ENCODE data around the gene TDP1. TPM values are rescaled to one million over a fixed set of nuclear protein-coding genes. Genes with fewer than 3 reads are reported as not detected.

The TDP1 gene
- total RNA-seq, 1 experiment from 2014 or later, result 42.9 TPM

DNA sequence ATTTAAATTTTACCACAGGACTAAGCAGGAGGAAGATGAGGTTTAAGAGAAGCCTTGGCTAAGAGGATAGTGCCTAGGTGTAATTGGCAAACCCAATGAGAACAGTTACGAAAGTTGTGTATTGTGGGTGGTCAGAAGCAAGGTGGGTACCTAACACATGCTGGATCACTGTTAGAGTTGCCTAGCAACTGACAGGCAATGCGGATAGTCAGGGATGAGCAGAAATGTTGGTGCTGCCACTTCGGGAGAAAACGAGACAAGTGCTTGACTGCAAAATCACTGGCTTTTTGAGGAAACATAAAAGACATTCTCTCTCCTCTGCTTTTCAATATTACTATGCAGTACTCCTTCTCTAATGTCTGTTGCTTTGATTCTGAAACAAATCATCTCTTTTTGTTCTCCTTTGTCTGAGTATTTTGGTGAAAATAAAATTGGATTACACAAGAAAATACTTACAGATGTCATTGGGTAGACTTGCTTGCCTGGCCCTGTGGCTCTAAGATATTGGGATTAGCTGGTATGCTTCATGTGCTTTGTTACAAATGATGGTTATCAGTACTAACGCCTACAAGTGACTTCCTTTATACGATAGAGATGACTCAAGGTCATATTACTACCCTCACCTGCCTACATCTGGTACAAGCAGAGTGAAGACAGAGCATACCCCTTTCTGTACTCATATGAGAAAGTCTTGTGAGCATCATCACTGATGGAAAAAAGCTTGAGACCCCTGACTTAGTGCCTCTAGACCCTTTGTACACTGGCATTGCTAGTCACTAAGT, 48.0 kb downstream of the TDP1 start:
- Histone ChIP-seq H3K36me3 (ENCODE audit: low read depth, low read length) (peaks cover 3% of the 10 kb centered on the region; the same call in 1 of the 2 replicates), H3F3A (ENCODE audit: low read length, unreplicated experiment) (no peaks in the 10 kb centered on the region), H3K4me3 (ENCODE audit: low read length) (no peak overlapping the region), H3K27me3 (ENCODE audit: low read length) (no peaks in the 10 kb centered on the region), H3K9me3 (ENCODE audit: low read length) (no peaks in the 10 kb centered on the region), H4K20me1 (ENCODE audit: low read length) (no peaks in the 10 kb centered on the region), H3K27ac (ENCODE audit: low read length) (no peak overlapping the region), H3K79me2 (ENCODE audit: low read length) (no peaks in the 10 kb centered on the region), H3K9me2 (replicated peaks; ENCODE audit: low read length) (no peaks in the 10 kb centered on the region), H3K4me2 (ENCODE audit: low read length) (no peak overlapping the region), H3K9ac (ENCODE audit: low read length) (no peak overlapping the region), H2AFZ (ENCODE audit: low read length) (no peak overlapping the region), H3K4me1 (ENCODE audit: insufficient read depth, low read length) (no peaks in the 10 kb centered on the region)
- DNase-seq, result no peak
- POLR2A ChIA-PET (ENCODE audit: unreplicated experiment), result no interaction called here
- intact Hi-C loops (cut with micrococcal nuclease), result no loop called here
- CTCF ChIA-PET, result no interaction called here
- no peak for ATAC-seq
- no TSS peak for BruUV-seq (replicated peaks)
- TF ChIP-seq EZH2phosphoT487 (IDR thresholded peaks at IDR 0.05; ENCODE audit: borderline replicate concordance, low read length) (no peak), EZH2 (IDR thresholded peaks at IDR 0.05; ENCODE audit: low read length, unreplicated experiment) (no peak)
- TF ChIP-seq, protein P1, sequence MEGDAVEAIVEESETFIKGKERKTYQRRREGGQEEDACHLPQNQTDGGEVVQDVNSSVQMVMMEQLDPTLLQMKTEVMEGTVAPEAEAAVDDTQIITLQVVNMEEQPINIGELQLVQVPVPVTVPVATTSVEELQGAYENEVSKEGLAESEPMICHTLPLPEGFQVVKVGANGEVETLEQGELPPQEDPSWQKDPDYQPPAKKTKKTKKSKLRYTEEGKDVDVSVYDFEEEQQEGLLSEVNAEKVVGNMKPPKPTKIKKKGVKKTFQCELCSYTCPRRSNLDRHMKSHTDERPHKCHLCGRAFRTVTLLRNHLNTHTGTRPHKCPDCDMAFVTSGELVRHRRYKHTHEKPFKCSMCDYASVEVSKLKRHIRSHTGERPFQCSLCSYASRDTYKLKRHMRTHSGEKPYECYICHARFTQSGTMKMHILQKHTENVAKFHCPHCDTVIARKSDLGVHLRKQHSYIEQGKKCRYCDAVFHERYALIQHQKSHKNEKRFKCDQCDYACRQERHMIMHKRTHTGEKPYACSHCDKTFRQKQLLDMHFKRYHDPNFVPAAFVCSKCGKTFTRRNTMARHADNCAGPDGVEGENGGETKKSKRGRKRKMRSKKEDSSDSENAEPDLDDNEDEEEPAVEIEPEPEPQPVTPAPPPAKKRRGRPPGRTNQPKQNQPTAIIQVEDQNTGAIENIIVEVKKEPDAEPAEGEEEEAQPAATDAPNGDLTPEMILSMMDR (conservative IDR thresholded peaks at IDR 0.05; ENCODE audit: low read depth, low read length), result no peak

DNA sequence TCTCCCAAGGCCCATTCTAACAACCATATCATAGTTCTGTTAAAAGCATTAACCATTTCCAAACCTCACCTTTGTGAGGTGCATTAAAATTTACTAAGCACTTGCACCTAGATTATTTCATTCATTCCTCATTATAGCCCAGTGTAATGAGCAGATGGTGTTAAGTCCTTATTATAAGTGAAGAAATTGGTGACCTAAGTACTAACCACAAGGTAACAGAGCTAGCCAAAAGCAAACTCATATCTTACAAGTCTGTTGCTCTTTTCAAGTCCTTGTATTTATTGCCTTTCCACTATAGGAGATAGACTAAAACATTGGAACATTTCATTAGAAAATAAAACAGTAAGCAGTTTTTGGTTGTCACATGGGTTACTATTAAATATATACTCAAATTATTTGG, 49.7 kb downstream of the TDP1 start:
- Histone ChIP-seq H3K9me2 (replicated peaks; ENCODE audit: low read length) (no peaks in the 10 kb centered on the region), H3K27ac (ENCODE audit: low read length) (no peak overlapping the region), H3K9ac (ENCODE audit: low read length) (no peak overlapping the region), H3K79me2 (ENCODE audit: low read length) (no peaks in the 10 kb centered on the region), H4K20me1 (ENCODE audit: low read length) (no peaks in the 10 kb centered on the region), H3K4me2 (ENCODE audit: low read length) (no peak overlapping the region), H3F3A (ENCODE audit: low read length, unreplicated experiment) (no peaks in the 10 kb centered on the region), H2AFZ (ENCODE audit: low read length) (no peak overlapping the region), H3K4me1 (ENCODE audit: insufficient read depth, low read length) (no peaks in the 10 kb centered on the region), H3K4me3 (ENCODE audit: low read length) (no peak overlapping the region), H3K9me3 (ENCODE audit: low read length) (no peaks in the 10 kb centered on the region), H3K36me3 (ENCODE audit: low read depth, low read length) (peaks cover 17% of the 10 kb centered on the region), H3K27me3 (ENCODE audit: low read length) (no peaks in the 10 kb centered on the region)
- CTCF ChIA-PET, result no interaction called here
- no peak for DNase-seq
- intact Hi-C loops (cut with micrococcal nuclease), result no loop called here
- no TSS peak for BruUV-seq (replicated peaks)
- POLR2A ChIA-PET (ENCODE audit: unreplicated experiment), result no interaction called here
- no peak for ATAC-seq
- TF ChIP-seq EZH2phosphoT487 (IDR thresholded peaks at IDR 0.05; ENCODE audit: borderline replicate concordance, low read length) (no peak), EZH2 (IDR thresholded peaks at IDR 0.05; ENCODE audit: low read length, unreplicated experiment) (no peak)
- TF ChIP-seq, protein P1 (conservative IDR thresholded peaks at IDR 0.05; ENCODE audit: low read depth, low read length), result no peak

DNA sequence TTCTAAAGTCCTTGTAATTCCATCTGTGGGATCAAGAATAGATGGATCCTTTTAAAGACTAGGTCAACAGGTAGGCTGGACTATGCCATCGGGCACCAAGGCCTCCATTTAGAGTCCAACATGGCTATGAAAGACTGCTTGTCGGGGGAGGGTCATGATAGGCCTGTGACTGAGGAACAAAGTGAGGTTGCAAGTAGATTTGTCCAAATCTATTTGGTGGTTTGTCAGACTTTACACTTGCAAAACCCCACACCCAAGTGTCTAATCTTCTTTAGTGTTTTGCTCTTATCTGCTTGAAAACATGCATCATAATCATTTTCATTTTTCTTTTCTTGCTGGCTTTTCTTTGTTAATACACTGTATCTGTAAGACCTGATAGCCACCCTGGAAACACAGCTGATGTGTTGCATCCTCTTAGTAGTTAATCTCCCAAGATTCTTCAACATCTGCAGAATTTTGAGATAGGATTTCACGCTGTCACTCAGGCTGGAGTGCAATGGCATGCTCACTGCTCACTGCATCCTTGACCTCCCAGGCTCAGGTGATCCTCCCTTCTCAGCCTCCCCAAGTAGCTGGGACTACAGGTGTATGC, 50.3 kb downstream of the TDP1 start:
- Histone ChIP-seq H3K27ac (ENCODE audit: low read length) (no peak overlapping the region), H3K4me3 (ENCODE audit: low read length) (no peak overlapping the region), H3K79me2 (ENCODE audit: low read length) (no peaks in the 10 kb centered on the region), H3K9me2 (replicated peaks; ENCODE audit: low read length) (no peaks in the 10 kb centered on the region), H3K27me3 (ENCODE audit: low read length) (no peaks in the 10 kb centered on the region), H4K20me1 (ENCODE audit: low read length) (no peaks in the 10 kb centered on the region), H3K9ac (ENCODE audit: low read length) (no peak overlapping the region), H3K4me1 (ENCODE audit: insufficient read depth, low read length) (no peaks in the 10 kb centered on the region), H3F3A (ENCODE audit: low read length, unreplicated experiment) (no peaks in the 10 kb centered on the region), H3K9me3 (ENCODE audit: low read length) (no peaks in the 10 kb centered on the region), H2AFZ (ENCODE audit: low read length) (no peak overlapping the region), H3K4me2 (ENCODE audit: low read length) (no peak overlapping the region), H3K36me3 (ENCODE audit: low read depth, low read length) (peaks cover 20% of the 10 kb centered on the region)
- TF ChIP-seq EZH2 (IDR thresholded peaks at IDR 0.05; ENCODE audit: low read length, unreplicated experiment) (no peak), EZH2phosphoT487 (IDR thresholded peaks at IDR 0.05; ENCODE audit: borderline replicate concordance, low read length) (no peak)
- TF ChIP-seq, protein P1 (conservative IDR thresholded peaks at IDR 0.05; ENCODE audit: low read depth, low read length), result no peak
- no peak for DNase-seq
- BruUV-seq (replicated peaks), result no TSS peak
- POLR2A ChIA-PET (ENCODE audit: unreplicated experiment), result no interaction called here
- ATAC-seq, result no peak
- intact Hi-C loops (cut with micrococcal nuclease), result no loop called here
- CTCF ChIA-PET, result no interaction called here

Data from PC-3 (cell line).